ENCODE results near the gene SEPTIN8.

SEPTIN8 gene

GRCh38 chr5:132763181-132764036 is 13.6 kb downstream of the SEPTIN8 start:
- CTCF ChIA-PET, result interaction anchor here (0.7 to 1.9 kb wide), 2 partner anchors 9 kb away, joined by 3 to 9 read pairs; no protein-coding TSS in a partner anchor
- POLR2A ChIA-PET, result interaction anchor here (0.6 kb wide), 1 partner anchor 270 kb away, joined by 3 read pairs; no protein-coding TSS in a partner anchor

DNA sequence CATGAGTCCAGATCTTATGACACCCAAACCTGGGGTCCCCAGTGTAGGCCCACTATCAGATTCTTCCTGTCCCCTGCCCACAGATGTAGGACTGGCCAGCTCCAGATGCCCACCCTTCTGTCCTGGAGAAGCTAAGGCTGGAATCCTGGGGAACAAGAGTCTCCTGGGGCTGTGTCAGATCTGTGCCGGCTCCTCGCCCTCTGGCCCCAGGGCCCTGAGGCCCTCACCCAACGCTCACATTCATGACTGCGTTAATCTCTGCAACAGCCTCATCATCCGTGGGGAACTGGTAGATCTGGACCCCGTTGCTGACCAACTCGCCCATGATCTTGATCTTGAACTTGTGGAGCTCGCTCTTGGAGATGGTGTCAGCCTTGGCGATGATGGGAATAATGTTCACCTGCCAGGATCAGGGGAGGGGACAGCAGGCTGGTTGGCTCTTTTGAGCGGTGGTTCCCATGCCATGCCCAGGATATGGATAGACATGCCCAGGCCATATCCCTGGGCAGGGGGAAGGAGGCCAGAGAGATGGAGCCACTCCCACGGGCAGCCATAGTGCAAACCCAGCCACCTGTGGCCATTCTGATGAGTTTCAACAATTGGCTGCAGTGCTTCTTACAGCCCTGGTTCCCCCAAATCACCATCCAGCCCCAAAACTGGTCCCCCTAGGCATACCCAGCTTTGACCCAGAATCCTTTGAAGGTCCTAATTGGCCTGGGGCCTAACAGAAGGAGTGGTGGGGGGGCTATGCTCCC is 14.6 kb downstream of the SEPTIN8 start:
- Histone ChIP-seq H3K4me1 (ENCODE audit: control extremely low read depth in 1 of 4, control insufficient read depth in 4 of 4, insufficient read depth in 4 of 4, low read length in 3 of 4) (no peaks in the 10 kb centered on the region), H3K27me3 (replicated peaks in 2 of 5; ENCODE audit: control insufficient read depth in 4 of 5, insufficient read depth in 5 of 5, low read length in 4 of 5) (no peaks in the 10 kb centered on the region), H3K9me3 (ENCODE audit: control extremely low read depth in 1 of 5, control insufficient read depth in 4 of 5, insufficient read depth in 2 of 5, low read depth in 1 of 5, low read length in 4 of 5) (no peaks in the 10 kb centered on the region), H3K4me3 (ENCODE audit: control insufficient read depth in 1 of 7, extremely low read depth in 1 of 7, insufficient read depth in 4 of 7, low read depth in 2 of 7, low read length in 6 of 7) (no peak overlapping the region), H3K27ac (ENCODE audit: insufficient read depth in 1 of 2, low read depth in 1 of 2, low read length in 2 of 2, poor library complexity in 1 of 2, severe bottlenecking in 2 of 2) (no peak overlapping the region), H3K36me3 (ENCODE audit: control insufficient read depth in 4 of 4, insufficient read depth in 4 of 4, low read length in 3 of 4) (peaks cover 0 to 4% (median 0%) of the 10 kb centered on the region in 4 experiments)
- ChIA-PET CTCF (interaction anchor here (0.8 to 1.9 kb wide), 5 partner anchors 8 to 56 kb away, joined by 3 to 9 read pairs (median 4); partner anchors contain the start of gene CCNI2), POLR2A (interaction anchor here (0.9 kb wide), 1 partner anchor 12 kb away, joined by 3 read pairs; no protein-coding TSS in a partner anchor)
- DNase-seq, result no peak
- WGBS (ENCODE audit: insufficient coverage), result 98% methylated on average over 11 of the region's 11 CpGs

More at GRCh38 chr5:132763181-132764036, 13.6 kb downstream of the SEPTIN8 start:
- H3K9me3 ChIP-seq (ENCODE audit: control extremely low read depth in 1 of 5, control insufficient read depth in 4 of 5, insufficient read depth in 2 of 5, low read depth in 1 of 5, low read length in 4 of 5), result no peaks in the 10 kb centered on the region
- no peak for DNase-seq
- peaks cover 0 to 6% (median 2%) of the 10 kb centered on the region in 4 experiments for H3K4me1 ChIP-seq (ENCODE audit: control extremely low read depth in 1 of 4, control insufficient read depth in 4 of 4, insufficient read depth in 4 of 4, low read length in 3 of 4)
- no peak overlapping the region for H3K4me3 ChIP-seq (ENCODE audit: control insufficient read depth in 1 of 7, extremely low read depth in 1 of 7, insufficient read depth in 4 of 7, low read depth in 2 of 7, low read length in 6 of 7)
- H3K36me3 ChIP-seq (ENCODE audit: control insufficient read depth in 4 of 4, insufficient read depth in 4 of 4, low read length in 3 of 4), result peaks cover 0 to 4% (median 0%) of the 10 kb centered on the region in 4 experiments
- WGBS (ENCODE audit: insufficient coverage), result 95% methylated on average over 17 of the region's 17 CpGs
- H3K27me3 ChIP-seq (replicated peaks in 2 of 5; ENCODE audit: control insufficient read depth in 4 of 5, insufficient read depth in 5 of 5, low read length in 4 of 5), result peaks cover 0 to 2% (median 0%) of the 10 kb centered on the region in 5 experiments
- H3K27ac ChIP-seq (ENCODE audit: insufficient read depth in 1 of 2, low read depth in 1 of 2, low read length in 2 of 2, poor library complexity in 1 of 2, severe bottlenecking in 2 of 2), result no peak overlapping the region

GRCh38 chr5:132761321-132762240 is 15.5 kb downstream of the SEPTIN8 start:
- Histone ChIP-seq H3K27ac (ENCODE audit: insufficient read depth in 1 of 2, low read depth in 1 of 2, low read length in 2 of 2, poor library complexity in 1 of 2, severe bottlenecking in 2 of 2) (no peak overlapping the region), H3K27me3 (replicated peaks in 2 of 5; ENCODE audit: control insufficient read depth in 4 of 5, insufficient read depth in 5 of 5, low read length in 4 of 5) (no peaks in the 10 kb centered on the region), H3K9me3 (ENCODE audit: control extremely low read depth in 1 of 5, control insufficient read depth in 4 of 5, insufficient read depth in 2 of 5, low read depth in 1 of 5, low read length in 4 of 5) (no peaks in the 10 kb centered on the region), H3K4me1 (ENCODE audit: control extremely low read depth in 1 of 4, control insufficient read depth in 4 of 4, insufficient read depth in 4 of 4, low read length in 3 of 4) (no peaks in the 10 kb centered on the region), H3K36me3 (ENCODE audit: control insufficient read depth in 4 of 4, insufficient read depth in 4 of 4, low read length in 3 of 4) (peaks cover 0 to 4% (median 0%) of the 10 kb centered on the region in 4 experiments), H3K4me3 (ENCODE audit: control insufficient read depth in 1 of 7, extremely low read depth in 1 of 7, insufficient read depth in 4 of 7, low read depth in 2 of 7, low read length in 6 of 7) (no peak overlapping the region)
- WGBS (ENCODE audit: insufficient coverage), result 97% methylated on average over 14 of the region's 22 CpGs
- POLR2A ChIA-PET, result interaction anchor here (0.6 to 0.9 kb wide), 2 partner anchors 11 to 13 kb away, joined by 3 read pairs; no protein-coding TSS in a partner anchor
- DNase-seq, result no peak
- CTCF ChIA-PET, result interaction anchor here (0.6 to 1.9 kb wide), 7 partner anchors 8 to 62 kb away, joined by 3 to 9 read pairs (median 4); partner anchors contain the start of gene CCNI2

DNA sequence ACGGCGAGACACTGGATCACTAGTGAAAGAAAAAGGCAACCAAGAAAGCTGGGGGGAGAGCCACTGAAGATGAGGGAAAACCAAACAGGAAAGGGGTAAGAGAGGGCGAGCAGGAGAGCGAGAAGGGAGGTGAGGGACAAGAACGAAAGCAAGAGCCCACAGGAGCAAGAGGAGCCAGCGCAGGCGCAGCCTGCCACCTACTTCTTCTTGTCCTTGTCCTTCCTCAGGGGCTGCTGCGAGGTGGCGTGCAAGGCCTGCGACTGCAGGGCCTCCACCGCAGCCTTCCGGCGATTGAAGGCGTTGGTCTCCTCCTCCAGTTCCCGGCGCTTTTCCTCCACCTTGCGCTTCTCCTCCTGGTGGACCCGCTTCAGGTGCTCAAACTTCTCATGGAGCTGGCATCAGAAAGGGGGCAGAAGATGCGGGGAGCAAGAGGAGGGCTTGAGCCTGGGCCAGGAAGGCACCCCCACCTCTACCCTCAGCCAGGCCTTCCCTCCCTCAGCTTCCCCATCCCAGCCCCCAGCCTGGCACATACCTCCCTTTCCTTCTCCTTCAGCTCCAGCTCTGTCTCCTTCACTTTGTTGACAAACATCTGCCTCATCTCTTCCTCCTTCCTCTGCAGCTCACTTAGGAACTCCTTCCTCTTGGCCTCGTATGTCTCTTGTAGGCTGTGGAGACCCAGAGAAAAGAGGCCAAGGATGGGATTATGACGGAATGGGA is 16.3 kb downstream of the SEPTIN8 start:
- peaks cover 0 to 4% (median 0%) of the 10 kb centered on the region in 4 experiments for H3K36me3 ChIP-seq (ENCODE audit: control insufficient read depth in 4 of 4, insufficient read depth in 4 of 4, low read length in 3 of 4)
- no peaks in the 10 kb centered on the region for H3K9me3 ChIP-seq (ENCODE audit: control extremely low read depth in 1 of 5, control insufficient read depth in 4 of 5, insufficient read depth in 2 of 5, low read depth in 1 of 5, low read length in 4 of 5)
- H3K4me1 ChIP-seq (ENCODE audit: control extremely low read depth in 1 of 4, control insufficient read depth in 4 of 4, insufficient read depth in 4 of 4, low read length in 3 of 4), result no peaks in the 10 kb centered on the region
- CTCF ChIA-PET, result interaction anchor here (0.6 to 1.8 kb wide), 5 partner anchors 13 to 63 kb away, joined by 3 to 5 read pairs (median 3); partner anchors contain the start of gene CCNI2
- POLR2A ChIA-PET, result no interaction called here
- H3K27me3 ChIP-seq (replicated peaks in 2 of 5; ENCODE audit: control insufficient read depth in 4 of 5, insufficient read depth in 5 of 5, low read length in 4 of 5), result no peaks in the 10 kb centered on the region
- H3K4me3 ChIP-seq (ENCODE audit: control insufficient read depth in 1 of 7, extremely low read depth in 1 of 7, insufficient read depth in 4 of 7, low read depth in 2 of 7, low read length in 6 of 7), result no peak overlapping the region
- no peak for DNase-seq
- no peak overlapping the region for H3K27ac ChIP-seq (ENCODE audit: insufficient read depth in 1 of 2, low read depth in 1 of 2, low read length in 2 of 2, poor library complexity in 1 of 2, severe bottlenecking in 2 of 2)
- WGBS (ENCODE audit: insufficient coverage), result 94% methylated on average over 18 of the region's 21 CpGs

DNA sequence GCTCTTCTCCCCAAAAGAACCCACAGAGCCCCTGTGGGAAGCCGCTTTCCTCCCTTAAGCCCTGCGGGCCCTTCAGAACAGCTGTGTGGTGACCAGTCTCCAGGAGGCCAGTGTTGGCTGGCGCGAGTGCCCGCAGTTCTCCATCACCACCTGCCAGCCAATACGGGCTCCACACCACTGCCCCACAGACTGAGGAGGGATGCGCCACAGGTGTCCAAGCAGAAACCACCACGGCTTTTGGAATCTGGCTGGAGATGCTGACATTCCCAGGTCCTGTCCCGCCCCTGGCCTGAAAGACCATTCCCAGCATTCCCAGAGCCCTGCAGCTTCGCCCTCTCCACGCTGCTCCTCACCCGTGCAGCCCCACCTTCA is 17.0 kb downstream of the SEPTIN8 start:
- 100% methylated on average over 11 of the region's 12 CpGs for whole genome bisulfite sequencing (ENCODE audit: insufficient coverage)
- no peaks in the 10 kb centered on the region for H3K27me3 ChIP-seq (replicated peaks in 2 of 5; ENCODE audit: control insufficient read depth in 4 of 5, insufficient read depth in 5 of 5, low read length in 4 of 5)
- H3K9me3 ChIP-seq (ENCODE audit: control extremely low read depth in 1 of 5, control insufficient read depth in 4 of 5, insufficient read depth in 2 of 5, low read depth in 1 of 5, low read length in 4 of 5), result no peaks in the 10 kb centered on the region
- H3K4me3 ChIP-seq (ENCODE audit: control insufficient read depth in 1 of 7, extremely low read depth in 1 of 7, insufficient read depth in 4 of 7, low read depth in 2 of 7, low read length in 6 of 7), result no peak overlapping the region
- no peak overlapping the region for H3K27ac ChIP-seq (ENCODE audit: insufficient read depth in 1 of 2, low read depth in 1 of 2, low read length in 2 of 2, poor library complexity in 1 of 2, severe bottlenecking in 2 of 2)
- no peak for DNase-seq
- H3K36me3 ChIP-seq (ENCODE audit: control insufficient read depth in 4 of 4, insufficient read depth in 4 of 4, low read length in 3 of 4), result peaks cover 0 to 4% (median 0%) of the 10 kb centered on the region in 4 experiments
- no peaks in the 10 kb centered on the region for H3K4me1 ChIP-seq (ENCODE audit: control extremely low read depth in 1 of 4, control insufficient read depth in 4 of 4, insufficient read depth in 4 of 4, low read length in 3 of 4)
- ChIA-PET POLR2A (no interaction called here), CTCF (interaction anchor here (0.9 to 1.0 kb wide), 3 partner anchors 10 to 60 kb away, joined by 3 read pairs; no protein-coding TSS in a partner anchor)
